HL-60 (cell line): ENCODE measurements around the gene CENPE.
"Not testable (repeated sequence)": the region's sequence is repeated elsewhere in the genome, so short reads cannot be mapped to it uniquely, and the experiment has no call there.

Experiments used
- DNase-seq, 2 experiments: peaks; one replicate each; pipeline ENCODE4 v3.0.0-alpha.2; 2010 to 2020; ENCODE audit warnings: low read depth in 1 of 2, low spot score in 1 of 2
- H3K27ac ChIP-seq: fragments of 250-450 bp; sonication (Bioruptor Pico); replicated peaks from 2 replicates; pipeline ENCODE4 v1.5.1; 2020; ENCODE audit warnings: mild to moderate bottlenecking, moderate library complexity
- H3K27me3 ChIP-seq: fragments of 250-450 bp; sonication (Bioruptor Pico); 2 replicates; pipeline ENCODE4 v1.5.1; 2021; ENCODE audit warnings: mild to moderate bottlenecking, moderate library complexity; ENCODE audit not compliant: insufficient read depth, poor library complexity, severe bottlenecking
- H3K4me3 ChIP-seq: replicated peaks from 2 replicates; pipeline ENCODE4 v1.5.1; 2011; ENCODE audit warnings: mild to moderate bottlenecking, control low read depth, low read length; ENCODE audit not compliant: insufficient read depth
- GABPA ChIP-seq: IDR thresholded peaks from 2 replicates; pipeline ENCODE4 v1.6.1; 2012; ENCODE audit warnings: low read depth
- POLR2AphosphoS5 ChIP-seq: IDR thresholded peaks from 2 replicates; pipeline ENCODE4 v1.6.1; 2012; ENCODE audit warnings: low read depth
- SPI1 ChIP-seq: IDR thresholded peaks from 2 replicates; pipeline ENCODE4 v1.6.1; 2012; ENCODE audit warnings: low read depth, mild to moderate bottlenecking, borderline replicate concordance
- TF ChIP-seq, protein P1 (sequence below): IDR thresholded peaks from one replicate; pipeline ENCODE4 v1.5.1; 2011; ENCODE audit warnings: low read length, control low read depth, inconsistent platforms; ENCODE audit not compliant: insufficient read depth
- TF ChIP-seq, protein P2 (sequence below): IDR thresholded peaks from 2 replicates; pipeline ENCODE4 v1.6.1; 2012; ENCODE audit warnings: low read depth; ENCODE audit not compliant: insufficient replicate concordance

The CENPE gene

GRCh38 chr4:103193457-103193856 is 4.7 kb downstream of the CENPE start:
- H3K27ac ChIP-seq, result no peak overlapping the region
- H3K27me3 ChIP-seq, result no peaks in the 10 kb centered on the region
- DNase-seq, result no peak
- TF ChIP-seq, protein P1, sequence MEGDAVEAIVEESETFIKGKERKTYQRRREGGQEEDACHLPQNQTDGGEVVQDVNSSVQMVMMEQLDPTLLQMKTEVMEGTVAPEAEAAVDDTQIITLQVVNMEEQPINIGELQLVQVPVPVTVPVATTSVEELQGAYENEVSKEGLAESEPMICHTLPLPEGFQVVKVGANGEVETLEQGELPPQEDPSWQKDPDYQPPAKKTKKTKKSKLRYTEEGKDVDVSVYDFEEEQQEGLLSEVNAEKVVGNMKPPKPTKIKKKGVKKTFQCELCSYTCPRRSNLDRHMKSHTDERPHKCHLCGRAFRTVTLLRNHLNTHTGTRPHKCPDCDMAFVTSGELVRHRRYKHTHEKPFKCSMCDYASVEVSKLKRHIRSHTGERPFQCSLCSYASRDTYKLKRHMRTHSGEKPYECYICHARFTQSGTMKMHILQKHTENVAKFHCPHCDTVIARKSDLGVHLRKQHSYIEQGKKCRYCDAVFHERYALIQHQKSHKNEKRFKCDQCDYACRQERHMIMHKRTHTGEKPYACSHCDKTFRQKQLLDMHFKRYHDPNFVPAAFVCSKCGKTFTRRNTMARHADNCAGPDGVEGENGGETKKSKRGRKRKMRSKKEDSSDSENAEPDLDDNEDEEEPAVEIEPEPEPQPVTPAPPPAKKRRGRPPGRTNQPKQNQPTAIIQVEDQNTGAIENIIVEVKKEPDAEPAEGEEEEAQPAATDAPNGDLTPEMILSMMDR, result no peak
- TF ChIP-seq SPI1, result no peak
- TF ChIP-seq POLR2AphosphoS5, result no peak
- TF ChIP-seq GABPA, result no peak
- TF ChIP-seq, protein P2, sequence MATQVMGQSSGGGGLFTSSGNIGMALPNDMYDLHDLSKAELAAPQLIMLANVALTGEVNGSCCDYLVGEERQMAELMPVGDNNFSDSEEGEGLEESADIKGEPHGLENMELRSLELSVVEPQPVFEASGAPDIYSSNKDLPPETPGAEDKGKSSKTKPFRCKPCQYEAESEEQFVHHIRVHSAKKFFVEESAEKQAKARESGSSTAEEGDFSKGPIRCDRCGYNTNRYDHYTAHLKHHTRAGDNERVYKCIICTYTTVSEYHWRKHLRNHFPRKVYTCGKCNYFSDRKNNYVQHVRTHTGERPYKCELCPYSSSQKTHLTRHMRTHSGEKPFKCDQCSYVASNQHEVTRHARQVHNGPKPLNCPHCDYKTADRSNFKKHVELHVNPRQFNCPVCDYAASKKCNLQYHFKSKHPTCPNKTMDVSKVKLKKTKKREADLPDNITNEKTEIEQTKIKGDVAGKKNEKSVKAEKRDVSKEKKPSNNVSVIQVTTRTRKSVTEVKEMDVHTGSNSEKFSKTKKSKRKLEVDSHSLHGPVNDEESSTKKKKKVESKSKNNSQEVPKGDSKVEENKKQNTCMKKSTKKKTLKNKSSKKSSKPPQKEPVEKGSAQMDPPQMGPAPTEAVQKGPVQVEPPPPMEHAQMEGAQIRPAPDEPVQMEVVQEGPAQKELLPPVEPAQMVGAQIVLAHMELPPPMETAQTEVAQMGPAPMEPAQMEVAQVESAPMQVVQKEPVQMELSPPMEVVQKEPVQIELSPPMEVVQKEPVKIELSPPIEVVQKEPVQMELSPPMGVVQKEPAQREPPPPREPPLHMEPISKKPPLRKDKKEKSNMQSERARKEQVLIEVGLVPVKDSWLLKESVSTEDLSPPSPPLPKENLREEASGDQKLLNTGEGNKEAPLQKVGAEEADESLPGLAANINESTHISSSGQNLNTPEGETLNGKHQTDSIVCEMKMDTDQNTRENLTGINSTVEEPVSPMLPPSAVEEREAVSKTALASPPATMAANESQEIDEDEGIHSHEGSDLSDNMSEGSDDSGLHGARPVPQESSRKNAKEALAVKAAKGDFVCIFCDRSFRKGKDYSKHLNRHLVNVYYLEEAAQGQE, result no peak
- H3K4me3 ChIP-seq, result no peak overlapping the region

DNA sequence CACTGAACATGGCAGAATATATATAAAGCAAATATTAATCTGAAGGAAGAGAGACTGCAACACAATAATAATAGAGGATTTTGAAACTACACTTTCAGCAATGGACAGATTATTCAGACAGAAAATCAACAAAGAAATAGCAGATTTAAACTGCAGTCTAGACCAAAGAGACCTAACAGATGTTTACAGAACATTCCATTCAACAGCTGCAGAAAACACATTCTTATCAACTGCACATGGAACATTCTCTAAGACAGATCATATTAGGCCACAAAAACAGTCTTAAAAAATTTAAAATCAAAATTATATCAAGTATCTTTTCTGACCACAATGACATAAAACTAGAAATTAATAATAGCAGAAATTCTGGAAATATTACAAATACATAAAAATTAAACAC is 27.1 kb downstream of the CENPE start:
- Histone ChIP-seq H3K4me3 (no peak overlapping the region), H3K27ac (no peak overlapping the region), H3K27me3 (no peaks in the 10 kb centered on the region)
- TF ChIP-seq, protein P2, result no peak
- TF ChIP-seq POLR2AphosphoS5, result no peak
- TF ChIP-seq, protein P1, result no peak
- no peak for TF ChIP-seq GABPA
- no peak for TF ChIP-seq SPI1
- no peak for DNase-seq

- H3K27ac ChIP-seq, H3K27me3 ChIP-seq, DNase-seq, H3K4me3 ChIP-seq: not testable (repeated sequence)
Observed at GRCh38 chr4:103169750-103170149, 28.4 kb downstream of the CENPE start.

GRCh38 chr4:103168993-103169392 is 29.1 kb downstream of the CENPE start:
- DNase-seq, result no peak
- Histone ChIP-seq H3K4me3 (no peak overlapping the region), H3K27ac (no peak overlapping the region), H3K27me3 (no peaks in the 10 kb centered on the region)
- TF ChIP-seq GABPA, result no peak
- TF ChIP-seq POLR2AphosphoS5, result no peak
- TF ChIP-seq, protein P1, result no peak
- TF ChIP-seq, protein P2, result no peak
- no peak for TF ChIP-seq SPI1
